Activated naive CD4-positive, alpha-beta T cell treated with anti-CD3 and anti-CD28 coated beads for 36 hours (primary cell): ENCODE measurements around the gene EEF1A1. TPM values are rescaled to one million over a fixed set of nuclear protein-coding genes. Genes with fewer than 3 reads are reported as not detected.
"Not testable (repeated sequence)": the region's sequence is repeated elsewhere in the genome, so short reads cannot be mapped to it uniquely, and the experiment has no call there.

ENCODE experiments used
- CTCF ChIA-PET: fragments of 350-600 bp; sonication (Branson Sonifier 250); formaldehyde crosslinking; loops from one replicate; lab custom pipeline; 2021; ENCODE audit warnings: antibody characterized with exemption; lab: Charles Lee
- DNase-seq: peaks from one replicate; pipeline ENCODE4 v3.0.0-alpha.2; 2020
- H3K27ac Mint-ChIP-seq: one replicate; pipeline ENCODE4 v1.8.0; 2021; ENCODE audit warnings: mild to moderate bottlenecking, mixed read lengths
- H3K27me3 Mint-ChIP-seq: one replicate; pipeline ENCODE4 v1.8.0; 2021; ENCODE audit warnings: low read depth, mixed read lengths
- H3K36me3 Mint-ChIP-seq: one replicate; pipeline ENCODE4 v1.8.0; 2021; ENCODE audit warnings: low read depth, mixed read lengths
- H3K4me1 Mint-ChIP-seq: one replicate; pipeline ENCODE4 v1.8.0; 2021; ENCODE audit warnings: low read depth, mixed read lengths
- H3K4me3 Mint-ChIP-seq: one replicate; pipeline ENCODE4 v1.8.0; 2021; ENCODE audit warnings: mild to moderate bottlenecking, moderate library complexity, mixed read lengths
- H3K9me3 Mint-ChIP-seq: one replicate; pipeline ENCODE4 v1.8.0; 2021; ENCODE audit warnings: mixed read lengths
- intact Hi-C: fragments of 100-400 bp; cut with micrococcal nuclease; formaldehyde crosslinking; loops from one replicate; pipeline ENCODE4 v1.15.1; 2023
- total RNA-seq, 2 experiments: library from RNA; stranded (reverse); gene quantifications; one replicate each; pipeline ENCODE4 v1.2.3, GENCODE V29; 2021

The EEF1A1 gene
- total RNA-seq, 2 experiments from 2014 or later = 18,342 to 18,732 TPM

GRCh38 chr6:73513496-73513854, 7.4 kb downstream of the EEF1A1 start:
- H3K4me1 Mint-ChIP-seq = peaks cover 26% of the 10 kb centered on the region
- no peak overlapping the region for H3K4me3 Mint-ChIP-seq
- H3K36me3 Mint-ChIP-seq = peaks cover 27% of the 10 kb centered on the region
- intact Hi-C loops = no loop called here
- no peaks in the 10 kb centered on the region for H3K9me3 Mint-ChIP-seq
- H3K27me3 Mint-ChIP-seq = no peaks in the 10 kb centered on the region
- CTCF ChIA-PET = interaction anchor here (0.6 to 5.2 kb wide), 9 partner anchors 10 to 139 kb away, joined by 3 to 44 read pairs (median 4); partner anchors contain the start of gene MTO1
- DNase-seq = no peak
- H3K27ac Mint-ChIP-seq = peak overlapping the region; percentile 32

GRCh38 chr6:73511796-73512195, 9.0 kb downstream of the EEF1A1 start:
- no peaks in the 10 kb centered on the region for H3K27me3 Mint-ChIP-seq
- peaks cover 13% of the 10 kb centered on the region for H3K36me3 Mint-ChIP-seq
- no peak for DNase-seq
- H3K4me3 Mint-ChIP-seq = no peak overlapping the region
- intact Hi-C loops = no loop called here
- no peak overlapping the region for H3K27ac Mint-ChIP-seq
- peaks cover 17% of the 10 kb centered on the region for H3K4me1 Mint-ChIP-seq
- no peaks in the 10 kb centered on the region for H3K9me3 Mint-ChIP-seq
- CTCF ChIA-PET = no interaction called here

- H3K4me3 Mint-ChIP-seq = no peak overlapping the region
- H3K4me1 Mint-ChIP-seq = peaks cover 7% of the 10 kb centered on the region
- CTCF ChIA-PET = interaction anchor here (1.1 kb wide), 1 partner anchor 143 kb away, joined by 4 read pairs; no protein-coding TSS in a partner anchor
- no peak for DNase-seq
- intact Hi-C loops = loop anchor here (5.0 kb wide), 1 partner anchor 38 kb away; no protein-coding TSS in a partner anchor
- no peaks in the 10 kb centered on the region for H3K27me3 Mint-ChIP-seq
- peak overlapping the region; percentile 21 for H3K27ac Mint-ChIP-seq
- H3K9me3 Mint-ChIP-seq = no peaks in the 10 kb centered on the region
- peaks cover 7% of the 10 kb centered on the region for H3K36me3 Mint-ChIP-seq
Measured at GRCh38 chr6:73509851-73510250, 11.0 kb downstream of the EEF1A1 start.

- CTCF ChIA-PET = interaction anchor here (0.8 to 1.5 kb wide), 3 partner anchors 102 to 145 kb away, joined by 3 to 4 read pairs (median 4); no protein-coding TSS in a partner anchor
- H3K27ac Mint-ChIP-seq = no peak overlapping the region
- no peaks in the 10 kb centered on the region for H3K27me3 Mint-ChIP-seq
- H3K9me3 Mint-ChIP-seq = no peaks in the 10 kb centered on the region
- no peak overlapping the region for H3K4me3 Mint-ChIP-seq
- peaks cover 11% of the 10 kb centered on the region for H3K36me3 Mint-ChIP-seq
- peaks cover 7% of the 10 kb centered on the region for H3K4me1 Mint-ChIP-seq
- intact Hi-C loops = loop anchor here (5.0 kb wide), 1 partner anchor 36 kb away; no protein-coding TSS in a partner anchor
- DNase-seq = no peak
Measured at GRCh38 chr6:73508776-73509175, 12.1 kb downstream of the EEF1A1 start.

GRCh38 chr6:73506246-73506645, 14.6 kb downstream of the EEF1A1 start:
- H3K9me3 Mint-ChIP-seq = no peaks in the 10 kb centered on the region
- intact Hi-C loops = loop anchor here (5.0 kb wide), 1 partner anchor 34 kb away; no protein-coding TSS in a partner anchor
- DNase-seq = no peak
- peaks cover 20% of the 10 kb centered on the region for H3K36me3 Mint-ChIP-seq
- no peak overlapping the region for H3K27ac Mint-ChIP-seq
- no peaks in the 10 kb centered on the region for H3K27me3 Mint-ChIP-seq
- H3K4me3 Mint-ChIP-seq = no peak overlapping the region
- CTCF ChIA-PET = interaction anchor here (0.6 kb wide), 1 partner anchor 58 kb away, joined by 3 read pairs; no protein-coding TSS in a partner anchor
- H3K4me1 Mint-ChIP-seq = peaks cover 3% of the 10 kb centered on the region

- H3K27ac Mint-ChIP-seq, H3K27me3 Mint-ChIP-seq, H3K4me1 Mint-ChIP-seq, H3K9me3 Mint-ChIP-seq, H3K4me3 Mint-ChIP-seq, DNase-seq: not testable (repeated sequence)
- intact Hi-C loops = loop anchor here (5.0 kb wide), 1 partner anchor 33 kb away; no protein-coding TSS in a partner anchor
- CTCF ChIA-PET = interaction anchor here (0.6 kb wide), 1 partner anchor 122 kb away, joined by 3 read pairs; no protein-coding TSS in a partner anchor
- peaks cover 20% of the 10 kb centered on the region for H3K36me3 Mint-ChIP-seq
Measured at GRCh38 chr6:73505705-73506104, 15.1 kb downstream of the EEF1A1 start.

- no peak overlapping the region for H3K4me3 Mint-ChIP-seq
Measured at GRCh38 chr6:73505142-73505541, 15.7 kb downstream of the EEF1A1 start.

GRCh38 chr6:73504160-73504559, 16.7 kb downstream of the EEF1A1 start:
- Mint-ChIP-seq H3K4me3 (no peak overlapping the region), H3K27ac (peak overlapping the region; percentile 8), H3K36me3 (peaks cover 24% of the 10 kb centered on the region), H3K27me3 (no peaks in the 10 kb centered on the region), H3K4me1 (no peaks in the 10 kb centered on the region), H3K9me3 (no peaks in the 10 kb centered on the region)
- intact Hi-C loops = no loop called here
- DNase-seq = no peak
- CTCF ChIA-PET = no interaction called here

More at GRCh38 chr6:73505142-73505541, 15.7 kb downstream of the EEF1A1 start:
- Mint-ChIP-seq H3K9me3 (no peaks in the 10 kb centered on the region), H3K36me3 (peaks cover 24% of the 10 kb centered on the region), H3K27me3 (no peaks in the 10 kb centered on the region), H3K4me1 (peaks cover 3% of the 10 kb centered on the region), H3K27ac (no peak overlapping the region)
- CTCF ChIA-PET = interaction anchor here (0.6 kb wide), 1 partner anchor 122 kb away, joined by 3 read pairs; no protein-coding TSS in a partner anchor
- intact Hi-C loops = loop anchor here (5.0 kb wide), 1 partner anchor 33 kb away; no protein-coding TSS in a partner anchor
- no peak for DNase-seq

- DNase-seq = no peak
- peaks cover 26% of the 10 kb centered on the region for H3K36me3 Mint-ChIP-seq
- no peak overlapping the region for H3K4me3 Mint-ChIP-seq
- intact Hi-C loops = no loop called here
- H3K27me3 Mint-ChIP-seq = no peaks in the 10 kb centered on the region
- CTCF ChIA-PET = interaction anchor here (0.6 to 0.9 kb wide), 2 partner anchors 18 to 108 kb away, joined by 3 read pairs; no protein-coding TSS in a partner anchor
- H3K27ac Mint-ChIP-seq = peak overlapping the region; percentile 62
- no peaks in the 10 kb centered on the region for H3K4me1 Mint-ChIP-seq
- H3K9me3 Mint-ChIP-seq = no peaks in the 10 kb centered on the region
Measured at GRCh38 chr6:73503027-73503772, 17.6 kb downstream of the EEF1A1 start.

- H3K9me3 Mint-ChIP-seq = no peaks in the 10 kb centered on the region
- H3K27ac Mint-ChIP-seq = no peak overlapping the region
- H3K4me1 Mint-ChIP-seq = no peaks in the 10 kb centered on the region
- no peak overlapping the region for H3K4me3 Mint-ChIP-seq
- no peaks in the 10 kb centered on the region for H3K27me3 Mint-ChIP-seq
- intact Hi-C loops = no loop called here
- H3K36me3 Mint-ChIP-seq = peaks cover 16% of the 10 kb centered on the region
- CTCF ChIA-PET = interaction anchor here (0.9 to 1.2 kb wide), 2 partner anchors 18 to 50 kb away, joined by 3 read pairs; no protein-coding TSS in a partner anchor
- DNase-seq = no peak
Measured at GRCh38 chr6:73497915-73498314, 22.9 kb downstream of the EEF1A1 start.

- Mint-ChIP-seq H3K4me1 (no peaks in the 10 kb centered on the region), H3K9me3 (peaks cover 2% of the 10 kb centered on the region), H3K4me3 (no peak overlapping the region), H3K27ac (no peak overlapping the region), H3K27me3 (no peaks in the 10 kb centered on the region), H3K36me3 (peaks cover 42% of the 10 kb centered on the region)
- intact Hi-C loops = no loop called here
- CTCF ChIA-PET = interaction anchor here (0.9 kb wide), 1 partner anchor 14 kb away, joined by 4 read pairs; no protein-coding TSS in a partner anchor
- no peak for DNase-seq
Measured at GRCh38 chr6:73491377-73491776, 29.5 kb downstream of the EEF1A1 start.

- H3K9me3 Mint-ChIP-seq = peaks cover 2% of the 10 kb centered on the region
- no peaks in the 10 kb centered on the region for H3K27me3 Mint-ChIP-seq
- intact Hi-C loops = no loop called here
- no peak overlapping the region for H3K4me3 Mint-ChIP-seq
- no peak overlapping the region for H3K27ac Mint-ChIP-seq
- H3K4me1 Mint-ChIP-seq = no peaks in the 10 kb centered on the region
- DNase-seq = no peak
- CTCF ChIA-PET = no interaction called here
- H3K36me3 Mint-ChIP-seq = peaks cover 56% of the 10 kb centered on the region
Measured at GRCh38 chr6:73487473-73487872, 33.4 kb downstream of the EEF1A1 start.
